GM18505 (cell line): ENCODE results near the gene INTS11.

Experiments
- ATAC-seq: cut with Tn5 transposase; IDR thresholded peaks from one replicate; pipeline ENCODE4 v1.9.1; 2021; ENCODE audit not compliant: unreplicated experiment
- POLR2A ChIP-seq: IDR thresholded peaks from 4 replicates; pipeline ENCODE4 v1.6.1; 2011; ENCODE audit warnings: borderline replicate concordance; ENCODE audit not compliant: insufficient read depth, insufficient read length; ENCODE audit errors: extremely low read depth

INTS11 gene

GRCh38 chr1:1285102-1285571, 39.3 kb downstream of the INTS11 start:
- no peak for TF ChIP-seq POLR2A
- no peak for ATAC-seq

- no peak for ATAC-seq
- no peak for TF ChIP-seq POLR2A
Observed at GRCh38 chr1:1284221-1285101, 40.0 kb downstream of the INTS11 start.

DNA sequence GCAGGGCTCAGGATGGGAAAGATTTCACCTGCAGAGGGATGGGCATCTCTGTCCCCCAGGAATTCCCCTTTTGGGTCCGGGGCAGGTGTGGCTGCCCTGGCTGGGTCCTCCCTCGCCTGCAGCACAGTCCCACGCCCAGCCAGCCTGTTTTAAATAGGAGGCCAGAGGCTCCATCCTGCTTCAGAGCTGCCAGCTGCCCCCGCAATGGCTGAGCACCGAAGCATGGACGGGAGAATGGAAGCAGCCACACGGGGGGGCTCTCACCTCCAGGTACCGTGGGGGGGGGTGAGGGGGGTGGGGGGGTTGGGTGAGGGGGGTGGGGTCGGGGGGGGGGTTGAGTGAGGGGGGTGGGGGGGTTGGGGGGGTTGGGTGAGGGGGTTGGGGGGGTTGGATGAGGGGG, 40.6 kb downstream of the INTS11 start:
- TF ChIP-seq POLR2A: no peak
- no peak for ATAC-seq

- TF ChIP-seq POLR2A: no peak
- no peak for ATAC-seq
Observed at GRCh38 chr1:1282998-1283397, 41.5 kb downstream of the INTS11 start.

DNA sequence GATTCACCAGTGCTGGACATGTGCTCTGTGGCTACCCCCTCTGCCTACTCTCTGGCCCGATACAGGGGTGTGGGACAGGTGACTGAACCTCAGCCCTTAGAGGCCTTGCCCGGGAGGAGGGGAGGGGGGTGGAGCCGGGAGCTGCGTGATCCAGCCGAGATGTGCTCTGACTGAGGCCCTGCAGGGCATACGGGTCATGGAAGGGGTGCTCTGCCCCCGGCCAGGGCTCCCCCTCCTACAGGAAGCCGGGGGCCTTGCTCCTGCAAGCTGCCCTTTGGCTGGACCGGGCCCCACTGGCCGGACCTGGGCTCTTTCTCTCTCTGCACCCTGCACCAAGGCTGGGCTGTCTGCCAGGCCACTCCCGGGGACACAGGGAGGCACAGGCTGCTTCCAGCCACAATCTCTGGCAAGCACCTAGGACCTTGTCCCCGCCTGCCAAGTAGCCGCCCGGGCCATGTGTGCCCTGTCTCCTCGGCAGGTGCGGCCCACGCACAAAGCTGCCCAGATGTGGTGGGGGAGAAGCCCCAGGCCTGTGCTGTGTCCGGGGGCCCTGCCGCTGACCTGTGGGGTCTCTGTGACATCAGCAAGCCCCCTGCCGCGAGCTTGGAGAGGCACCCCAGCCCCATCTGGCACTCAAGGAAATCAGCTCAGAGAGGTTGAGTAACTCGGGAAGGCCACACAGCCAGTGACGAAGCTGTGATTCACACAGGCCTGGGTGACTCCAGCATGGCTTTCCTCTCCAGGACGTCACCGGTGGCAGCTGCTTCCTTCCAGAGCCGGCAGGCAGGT, 42.7 kb downstream of the INTS11 start:
- no peak for ATAC-seq
- TF ChIP-seq POLR2A: no peak

GRCh38 chr1:1280782-1281481, 43.5 kb downstream of the INTS11 start:
- TF ChIP-seq POLR2A: no peak
- no peak for ATAC-seq

GRCh38 chr1:1279028-1279427, 45.4 kb downstream of the INTS11 start:
- no peak for TF ChIP-seq POLR2A
- ATAC-seq: no peak

DNA sequence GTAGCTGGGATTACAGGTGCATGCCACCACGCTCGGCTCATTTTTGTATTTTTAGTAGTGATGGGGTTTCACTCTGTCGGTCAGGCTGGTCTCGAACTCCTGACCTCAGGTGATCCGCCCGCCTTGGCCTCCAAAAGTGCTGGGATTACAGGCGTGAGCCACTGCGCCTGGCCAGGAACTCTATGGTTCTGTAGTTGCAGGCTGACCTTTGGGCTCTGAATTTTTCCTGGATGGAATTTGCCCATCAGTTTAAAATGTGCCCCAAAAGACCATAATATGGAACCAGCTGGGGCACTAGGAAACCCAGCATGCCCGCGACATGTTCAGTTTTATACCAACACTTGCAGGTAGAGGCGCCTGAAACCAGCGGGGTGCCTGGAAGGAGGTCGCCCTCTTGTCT, 45.8 kb downstream of the INTS11 start:
- ATAC-seq: no peak
- TF ChIP-seq POLR2A: no peak

GRCh38 chr1:1275836-1276235, 48.6 kb downstream of the INTS11 start:
- no peak for ATAC-seq
- no peak for TF ChIP-seq POLR2A

GRCh38 chr1:1274931-1275431, 49.5 kb downstream of the INTS11 start:
- no peak for TF ChIP-seq POLR2A
- no peak for ATAC-seq

DNA sequence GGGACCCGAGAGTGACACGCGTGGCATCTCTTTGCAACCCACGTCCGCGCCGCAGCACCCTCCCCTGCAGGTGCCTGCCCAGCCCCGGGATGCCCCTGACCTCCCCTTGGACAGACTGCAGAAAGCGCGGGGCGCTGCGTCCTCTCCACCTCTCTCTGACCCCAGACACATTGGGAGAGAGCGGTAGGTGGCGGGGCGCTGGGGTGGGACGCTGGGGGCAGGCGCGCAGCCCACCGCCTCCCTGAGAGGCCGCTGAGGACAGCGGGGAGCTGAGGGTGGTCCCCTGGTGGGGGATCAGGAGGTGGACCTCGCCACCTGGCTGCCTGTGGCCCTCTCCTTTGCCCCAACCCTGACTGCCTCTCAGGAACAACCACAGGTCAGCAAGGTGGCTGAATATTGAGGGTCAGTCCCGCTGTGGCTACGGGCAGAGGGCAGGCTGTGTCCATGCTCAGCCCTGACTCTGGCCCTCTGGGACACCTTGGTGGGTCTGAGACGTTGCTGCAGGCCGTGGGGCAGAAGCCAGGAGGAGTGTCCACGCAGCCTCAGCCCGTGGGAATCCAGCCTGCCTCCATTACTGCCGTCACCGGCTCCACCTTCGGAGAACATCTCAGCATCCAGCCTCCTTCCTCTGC, 50.0 kb downstream of the INTS11 start:
- no peak for TF ChIP-seq POLR2A
- peak; percentile 15 for ATAC-seq

- peak; percentile 66 for TF ChIP-seq POLR2A
- peak; percentile 82 for ATAC-seq
Observed at GRCh38 chr1:1273512-1274298, 50.8 kb downstream of the INTS11 start, which contains the start of gene UBE2J2. TSS of gene UBE2J2 (minus strand) at chr1:1273854. CDS start at chr1:1267992, 5,862 bp downstream.

DNA sequence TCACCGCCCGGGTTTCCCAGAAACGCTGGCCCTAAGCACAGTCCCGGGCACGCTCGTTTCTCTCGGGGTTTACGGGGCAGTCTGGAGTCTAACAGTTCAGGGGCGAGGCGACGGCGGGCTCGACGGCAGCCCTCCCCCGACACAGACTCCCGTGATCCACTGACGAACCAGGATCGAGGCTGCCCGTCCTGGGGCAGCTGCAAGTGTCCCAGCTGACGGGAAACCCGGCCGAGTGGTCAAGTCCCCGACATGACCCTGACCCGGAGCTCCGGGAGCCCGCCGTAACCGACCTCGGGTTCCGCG, 51.3 kb downstream of the INTS11 start:
- no peak for TF ChIP-seq POLR2A
- peak; percentile 10 for ATAC-seq
